ENCODE measurements around the gene MED15. TPM values are rescaled to one million over a fixed set of nuclear protein-coding genes. Genes with fewer than 3 reads are reported as not detected.

The MED15 gene
- total and polyA plus RNA-seq, 2 of the 8 experiments (the other 6 are each of a cell fraction or from before 2014, with no cell fraction given), result 28.3 to 57.1 TPM

DNA sequence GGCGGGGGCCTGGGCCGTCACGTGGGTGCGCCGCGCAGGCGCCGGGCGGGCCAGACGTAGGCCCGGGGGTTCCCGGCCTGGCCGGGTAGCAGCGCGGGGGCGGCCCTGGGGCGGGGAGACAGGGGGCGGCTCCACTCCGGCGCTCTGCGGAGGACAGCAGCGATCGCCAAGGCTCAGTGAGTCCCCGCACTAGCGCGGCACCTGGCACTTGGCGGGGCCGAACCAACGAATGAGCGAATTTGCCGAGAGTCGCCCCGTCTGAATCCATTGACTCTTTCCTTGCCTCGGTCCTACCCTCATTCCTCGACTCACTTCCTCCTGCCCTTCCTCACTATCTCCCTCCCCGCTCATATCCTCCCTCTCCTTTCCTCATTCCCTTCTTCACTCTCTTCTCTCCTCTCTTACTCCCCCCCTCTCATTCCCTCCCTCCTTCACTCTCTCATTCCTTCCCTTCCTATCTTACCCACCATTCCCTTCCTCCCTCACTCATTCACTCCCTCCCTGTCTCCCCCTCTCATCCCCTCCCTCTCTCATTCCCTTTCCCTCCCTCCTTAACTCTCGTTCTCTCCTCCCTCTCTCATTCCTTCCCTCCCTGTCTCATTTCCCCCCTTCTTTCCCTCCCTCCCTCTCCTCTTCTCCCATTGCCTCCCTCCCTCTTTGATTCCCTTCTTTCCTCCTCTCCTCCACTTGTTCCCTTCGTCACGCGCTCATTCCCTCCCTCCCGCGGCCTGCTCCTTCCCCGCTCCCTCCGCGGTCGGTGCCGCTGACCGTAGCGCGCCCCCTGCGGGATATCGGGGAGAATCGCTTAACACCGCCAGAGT, 11.3 kb upstream of the MED15 start:
- H3K27me3 ChIP-seq (replicated peaks in 1 of 4; ENCODE audit: control insufficient read depth in 3 of 4, extremely low read depth in 1 of 4, insufficient read depth in 3 of 4, low read length in 3 of 4), result peaks cover 0 to 12% (median 10%) of the 10 kb centered on the region in 4 experiments; a peak in 5 of 7 replicates
- H3K23me2 ChIP-seq (ENCODE audit: low read depth, low read length), result peaks cover 12% of the 10 kb centered on the region; the same call in 1 of the 2 replicates
- H2AFZ ChIP-seq (ENCODE audit: low read length), result peak overlapping the region; percentile 88; the same call in 1 of the 2 replicates
- H3K79me1 ChIP-seq (ENCODE audit: low read depth, low read length), result peaks cover 2% of the 10 kb centered on the region; the same call in 1 of the 2 replicates
- peaks cover 0 to 2% (median 0%) of the 10 kb centered on the region in 4 experiments; a peak in 3 of 8 replicates for H3K36me3 ChIP-seq (ENCODE audit: control insufficient read depth in 2 of 4, insufficient read depth in 4 of 4, low read length in 3 of 4)
- peak overlapping the region; percentile 27 for H3K4ac ChIP-seq (replicated peaks; ENCODE audit: insufficient read length, low read depth, low read length)
- ChIA-PET CTCF (ENCODE audit: partially characterized antibody) (interaction anchor here (0.8 to 1.3 kb wide), 3 partner anchors 10 to 78 kb away, joined by 3 to 5 read pairs (median 3); no protein-coding TSS in a partner anchor), POLR2A (ENCODE audit: partially characterized antibody) (interaction anchor here (0.5 to 1.0 kb wide), 3 partner anchors 12 to 177 kb away, joined by 3 read pairs; partner anchors contain the start of gene MED15)
- H4K91ac ChIP-seq (replicated peaks; ENCODE audit: insufficient read length, low read length), result peak overlapping the region; percentile 71
- H2BK12ac ChIP-seq (ENCODE audit: low read depth, low read length), result peak overlapping the region; percentile 87; the same call in 1 of the 2 replicates
- 4 to 100% methylated on average over 2 to 24 of the region's 54 CpGs for WGBS, 2 experiments (ENCODE audit: extremely low coverage in 1 of 2, insufficient coverage in 1 of 2, insufficient read length in 1 of 2, insufficient replicate concordance in 2 of 2, low coverage in 1 of 2, low lambda C conversion rate in 2 of 2, missing lambda C conversion rate in 1 of 2)
- H2BK15ac ChIP-seq (ENCODE audit: low read length), result peak overlapping the region; percentile 12; the same call in 1 of the 2 replicates
- H3K4me2 ChIP-seq (ENCODE audit: insufficient read depth in 1 of 2, low read depth in 2 of 2, low read length in 2 of 2), result peak overlapping the region; percentile 67 to 74
- H2AK5ac ChIP-seq (ENCODE audit: low read depth, low read length), result no peak overlapping the region
- H2BK120ac ChIP-seq (replicated peaks; ENCODE audit: low read depth, low read length), result no peak overlapping the region
- H3K14ac ChIP-seq (ENCODE audit: insufficient read length), result no peak overlapping the region
- peak overlapping the region; percentile 1 to 90 (median 59) for H3K9ac ChIP-seq (replicated peaks in 1 of 4; ENCODE audit: extremely low read depth in 1 of 4, low read depth in 3 of 4, low read length in 3 of 4)
- H3K18ac ChIP-seq (ENCODE audit: extremely low read depth, low read length), result peak overlapping the region; percentile 87
- H3K9me3 ChIP-seq (ENCODE audit: insufficient read depth in 2 of 2, low read depth in 1 of 2, low read length in 1 of 2), result no peaks in the 10 kb centered on the region
- H3K4me3 ChIP-seq (ENCODE audit: extremely low read depth in 1 of 4, insufficient read depth in 2 of 4, low read depth in 3 of 4, low read length in 4 of 4), result peak overlapping the region; percentile 55 to 87 (median 82)
- H3K79me2 ChIP-seq (ENCODE audit: control insufficient read depth in 1 of 2, insufficient read depth in 2 of 2, low read length in 2 of 2), result 0 out of 4 replicates have a peak, but pooled peaks cover 0 to 3% of the 10 kb centered on the region in 2 experiments
- H2BK5ac ChIP-seq (ENCODE audit: low read depth, low read length), result peak overlapping the region; percentile 93
- H3K27ac ChIP-seq (ENCODE audit: low read depth, low read length), result peak overlapping the region; percentile 80; the same call in 1 of the 2 replicates
- FAIRE-seq, result no peak
- peak; percentile 44 to 93 for DNase-seq (ENCODE audit: low read depth in 1 of 2, low spot score in 2 of 2)
- peak overlapping the region; percentile 24 for H3K56ac ChIP-seq (replicated peaks; ENCODE audit: insufficient read length, low read depth, low read length)
- no peak overlapping the region for H3K23ac ChIP-seq (ENCODE audit: insufficient read length)
- H3K4me1 ChIP-seq (replicated peaks in 1 of 4; ENCODE audit: control insufficient read depth in 3 of 4, insufficient read depth in 4 of 4, low read length in 3 of 4), result peaks cover 0 to 8% (median 4%) of the 10 kb centered on the region in 4 experiments; a peak in 3 of 7 replicates
- H4K8ac ChIP-seq (ENCODE audit: extremely low read depth, insufficient read depth, low read length), result no peak overlapping the region
- peaks cover 2 to 6% of the 10 kb centered on the region in 2 experiments for H4K20me1 ChIP-seq (replicated peaks in 1 of 2; ENCODE audit: control insufficient read depth in 1 of 2, insufficient read depth in 2 of 2, low read length in 2 of 2)
- H2BK20ac ChIP-seq (ENCODE audit: low read length), result no peak overlapping the region
- peak overlapping the region; percentile 79 for H4K5ac ChIP-seq (ENCODE audit: insufficient read length, low read depth, low read length)
- TF ChIP-seq POLR2AphosphoS5 (IDR thresholded peaks at IDR 0.05; ENCODE audit: low read depth, low read length) (0 out of 2 replicates have a peak, but pooled peaks have one; percentile 43), SP4 (IDR thresholded peaks at IDR 0.05; ENCODE audit: low read length) (peak; percentile 80; the same call in 1 of the 2 replicates), MAFK (IDR thresholded peaks at IDR 0.05; ENCODE audit: low read depth, low read length) (no peak), KDM4A (IDR thresholded peaks at IDR 0.05; ENCODE audit: low read depth, low read length, severe bottlenecking) (peak; percentile 74), GABPA (IDR thresholded peaks at IDR 0.05; ENCODE audit: borderline replicate concordance, insufficient read depth, low read length) (no peak), RXRA (IDR thresholded peaks at IDR 0.05; ENCODE audit: insufficient read depth, low read depth, low read length) (no peak), KDM5A (IDR thresholded peaks at IDR 0.05; ENCODE audit: low read length) (no peak), BCL11A (IDR thresholded peaks at IDR 0.05; ENCODE audit: low read depth in 2 of 2, low read length in 2 of 2) (no peak), CREB1 (IDR thresholded peaks at IDR 0.05) (peak; percentile 58), BRCA1 (IDR thresholded peaks at IDR 0.05; ENCODE audit: low read depth, low read length) (no peak), SIX5 (IDR thresholded peaks at IDR 0.05; ENCODE audit: low read depth, low read length) (no peak)

All from H1 (cell line).